H1 (cell line): ENCODE measurements around the gene MYO9B. TPM values are rescaled to one million over a fixed set of nuclear protein-coding genes. Genes with fewer than 3 reads are reported as not detected.
"Not testable (repeated sequence)": the region's sequence is repeated elsewhere in the genome, so short reads cannot be mapped to it uniquely, and the experiment has no call there.

Source experiments
- CTCF ChIA-PET: fragments of 300-600 bp; sonication (Branson Sonifier 250); formaldehyde crosslinking; loops from one replicate; lab custom pipeline; 2021; ENCODE audit not compliant: partially characterized antibody; lab: Charles Lee
- POLR2A ChIA-PET: fragments of 300-600 bp; sonication (Branson Sonifier 250); formaldehyde crosslinking; loops from one replicate; lab custom pipeline; 2021; ENCODE audit warnings: inconsistent platforms; ENCODE audit not compliant: partially characterized antibody; lab: Charles Lee
- DNase-seq, 2 experiments: peaks; one replicate each; pipeline versions ENCODE4 v3.0.0 to v3.0.0-alpha.2; 2010 to 2022; ENCODE audit warnings: low spot score in 2 of 2, low read depth in 1 of 2, mixed read lengths in 1 of 2
- FAIRE-seq: peaks from 2 replicates; lab custom pipeline; 2011; peaks lifted over from hg19 to GRCh38; lab: Jason Lieb, UNC
- H2AFZ ChIP-seq: 2 replicates; pipeline ENCODE4 v1.8.1; 2012; ENCODE audit warnings: low read length, inconsistent platforms
- H2AK5ac ChIP-seq: 2 replicates; pipeline ENCODE4 v1.6.1; 2013; ENCODE audit warnings: low read depth, low read length
- H2BK120ac ChIP-seq: replicated peaks from 2 replicates; pipeline ENCODE3; 2013; ENCODE audit warnings: low read depth, low read length, inconsistent platforms
- H2BK12ac ChIP-seq: 2 replicates; pipeline ENCODE4 v1.6.1; 2013; ENCODE audit warnings: low read depth, low read length
- H2BK15ac ChIP-seq: 2 replicates; pipeline ENCODE4 v1.6.1; 2013; ENCODE audit warnings: low read length
- H2BK20ac ChIP-seq: 2 replicates; pipeline ENCODE4 v1.6.1; 2013; ENCODE audit warnings: low read length
- H2BK5ac ChIP-seq: 2 replicates; pipeline ENCODE4 v1.6.1; 2013; ENCODE audit warnings: low read depth, low read length
- H3K14ac ChIP-seq: 2 replicates; pipeline ENCODE4 v1.6.1; 2013; ENCODE audit warnings: inconsistent platforms; ENCODE audit not compliant: insufficient read length
- H3K18ac ChIP-seq: 2 replicates; pipeline ENCODE4 v1.6.1; 2013; ENCODE audit warnings: low read length; ENCODE audit errors: extremely low read depth
- H3K23ac ChIP-seq: 2 replicates; pipeline ENCODE4 v1.6.1; 2013; ENCODE audit warnings: inconsistent platforms; ENCODE audit not compliant: insufficient read length
- H3K23me2 ChIP-seq: 2 replicates; pipeline ENCODE4 v1.6.1; 2013; ENCODE audit warnings: low read depth, low read length
- H3K27ac ChIP-seq: 2 replicates; pipeline ENCODE4 v1.6.1; 2011; ENCODE audit warnings: low read depth, low read length, inconsistent platforms
- H3K27me3 ChIP-seq, 4 experiments: replicated peaks in 1 of 4; 1 replicate in 1 of 4; 2 replicates in 3 of 4; pipeline versions ENCODE4 v1.6.1 to v1.8.1; 2011 to 2013; ENCODE audit warnings: low read length in 3 of 4, mild to moderate bottlenecking in 3 of 4, inconsistent platforms in 2 of 4, mixed read lengths in 2 of 4, moderate library complexity in 1 of 4; ENCODE audit not compliant: control insufficient read depth in 3 of 4, insufficient read depth in 3 of 4; ENCODE audit errors: extremely low read depth in 1 of 4
- H3K36me3 ChIP-seq, 4 experiments: 2 replicates each; pipeline versions ENCODE4 v1.6.1 to v1.8.1; 2011 to 2013; ENCODE audit warnings: mild to moderate bottlenecking in 4 of 4, low read length in 3 of 4, moderate library complexity in 2 of 4, control low read depth in 1 of 4, inconsistent platforms in 1 of 4; ENCODE audit not compliant: insufficient read depth in 4 of 4, control insufficient read depth in 2 of 4
- H3K4ac ChIP-seq: replicated peaks from 2 replicates; pipeline ENCODE3; 2013; ENCODE audit warnings: low read length, low read depth, mixed read lengths, inconsistent platforms; ENCODE audit not compliant: insufficient read length
- H3K4me1 ChIP-seq, 4 experiments: replicated peaks in 1 of 4; 1 replicate in 1 of 4; 2 replicates in 3 of 4; pipeline versions ENCODE4 v1.6.1 to v1.8.1; 2011 to 2013; ENCODE audit warnings: low read length in 3 of 4, inconsistent platforms in 2 of 4, mixed read lengths in 1 of 4; ENCODE audit not compliant: insufficient read depth in 4 of 4, control insufficient read depth in 3 of 4
- H3K4me2 ChIP-seq, 2 experiments: 2 replicates each; pipeline versions ENCODE4 v1.6.1 to v1.8.1; 2011 to 2013; ENCODE audit warnings: low read depth in 2 of 2, low read length in 2 of 2, control low read depth in 1 of 2, inconsistent platforms in 1 of 2, mild to moderate bottlenecking in 1 of 2; ENCODE audit not compliant: insufficient read depth in 1 of 2
- H3K4me3 ChIP-seq, 4 experiments: fragments of 200-600, 300-600 bp in 1 of 4; sonication (generic), shearing (Covaris generic), sonication (Bioruptor Twin) in 1 of 4; 2 replicates each; pipeline versions ENCODE4 v1.5.1 to v1.8.1; 2011 to 2016; ENCODE audit warnings: low read length in 4 of 4, low read depth in 3 of 4, control low read depth in 2 of 4, inconsistent platforms in 2 of 4, mild to moderate bottlenecking in 2 of 4, mixed read lengths in 1 of 4, moderate library complexity in 1 of 4; ENCODE audit not compliant: insufficient read depth in 2 of 4; ENCODE audit errors: extremely low read depth in 1 of 4
- H3K56ac ChIP-seq: replicated peaks from 2 replicates; pipeline ENCODE3; 2013; ENCODE audit warnings: low read depth, mild to moderate bottlenecking, mixed read lengths, low read length, inconsistent platforms; ENCODE audit not compliant: insufficient read length
- H3K79me1 ChIP-seq: 2 replicates; pipeline ENCODE4 v1.6.1; 2013; ENCODE audit warnings: low read depth, low read length, control low read depth
- H3K79me2 ChIP-seq, 2 experiments: 2 replicates each; pipeline versions ENCODE4 v1.6.1 to v1.8.1; 2012 to 2013; ENCODE audit warnings: low read length in 2 of 2, mild to moderate bottlenecking in 2 of 2, inconsistent platforms in 1 of 2; ENCODE audit not compliant: insufficient read depth in 2 of 2, control insufficient read depth in 1 of 2
- H3K9ac ChIP-seq, 4 experiments: replicated peaks in 1 of 4; 1 replicate in 1 of 4; 2 replicates in 3 of 4; pipeline versions ENCODE4 v1.6.1 to v1.8.1; 2011 to 2013; ENCODE audit warnings: low read depth in 3 of 4, low read length in 3 of 4, control low read depth in 2 of 4, mild to moderate bottlenecking in 2 of 4, moderate library complexity in 2 of 4, inconsistent platforms in 1 of 4; ENCODE audit errors: extremely low read depth in 1 of 4
- H3K9me3 ChIP-seq, 2 experiments: 2 replicates each; pipeline versions ENCODE4 v1.6.1 to v1.8.1; 2012 to 2013; ENCODE audit warnings: mild to moderate bottlenecking in 2 of 2, moderate library complexity in 2 of 2, control low read depth in 1 of 2, inconsistent platforms in 1 of 2, low read depth in 1 of 2, low read length in 1 of 2, mixed read lengths in 1 of 2; ENCODE audit not compliant: insufficient read depth in 2 of 2
- H4K20me1 ChIP-seq, 2 experiments: replicated peaks in 1 of 2; 2 replicates each; pipeline versions ENCODE3 to v1.8.1; 2011 to 2013; ENCODE audit warnings: inconsistent platforms in 2 of 2, low read length in 2 of 2, mild to moderate bottlenecking in 1 of 2; ENCODE audit not compliant: insufficient read depth in 2 of 2, control insufficient read depth in 1 of 2
- H4K5ac ChIP-seq: 2 replicates; pipeline ENCODE4 v1.6.1; 2013; ENCODE audit warnings: low read length, low read depth, mixed read lengths, inconsistent platforms; ENCODE audit not compliant: insufficient read length
- H4K8ac ChIP-seq: 2 replicates; pipeline ENCODE4 v1.8.0; 2013; ENCODE audit warnings: mild to moderate bottlenecking, moderate library complexity, low read length, inconsistent platforms; ENCODE audit not compliant: insufficient read depth; ENCODE audit errors: extremely low read depth
- H4K91ac ChIP-seq: replicated peaks from 2 replicates; pipeline ENCODE3; 2013; ENCODE audit warnings: low read length, mixed read lengths, inconsistent platforms; ENCODE audit not compliant: insufficient read length
- WGBS, 2 experiments: shearing (Covaris generic) in 1 of 2; methylation state at CpG; one replicate each; pipeline versions ENCODE4 v1.1.6 to v1.1.7; 2013 to 2015; ENCODE audit warnings: low lambda C conversion rate in 2 of 2, mixed read lengths in 2 of 2, inconsistent platforms in 1 of 2, low coverage in 1 of 2, missing lambda C conversion rate in 1 of 2; ENCODE audit not compliant: insufficient replicate concordance in 2 of 2, insufficient coverage in 1 of 2, insufficient read length in 1 of 2; ENCODE audit errors: extremely low coverage in 1 of 2, missing lambda C conversion rate in 1 of 2; 5-methylcytosine and 5-hydroxymethylcytosine counted together
- polyA plus RNA-seq, 7 experiments: library from polyadenylated mRNA; depleted of rRNA in 3 of 7; stranded (reverse) in 5 of 7; unstranded in 2 of 7; fragments of >200 nt in 5 of 7; fragments of 200-250 nt in 2 of 7; gene quantifications; 1 replicate in 5 of 7; 2 replicates in 1 of 7; 4 replicates in 1 of 7; pipeline versions ENCODE4 v1.2.1 to v1.2.3, GENCODE V29; 2011 to 2013; ENCODE audit warnings: missing spikeins in 2 of 7, mixed read lengths in 2 of 7
- total RNA-seq: library from RNA; stranded (reverse); fragmentation: NEBNext Ultra II Directional; extraction: Animal tissue kit (Norgen Biotek cat#: 25700); gene quantifications from 2 replicates; pipeline ENCODE4 v1.2.1, GENCODE V29; 2021

Gene MYO9B
- total and polyA plus RNA-seq, 2 of the 8 experiments (the other 6 are each of a cell fraction or from before 2014, with no cell fraction given), result 27.6 to 77.1 TPM

- H3K4ac ChIP-seq, H2BK120ac ChIP-seq, H3K27me3 ChIP-seq, H3K9ac ChIP-seq, H4K8ac ChIP-seq, H3K14ac ChIP-seq, H3K4me1 ChIP-seq, H2BK12ac ChIP-seq, POLR2A ChIA-PET, H2BK5ac ChIP-seq, H2BK15ac ChIP-seq, H2AK5ac ChIP-seq, H4K91ac ChIP-seq, H4K5ac ChIP-seq, FAIRE-seq, H3K27ac ChIP-seq, H3K18ac ChIP-seq, H3K23ac ChIP-seq, DNase-seq, H2AFZ ChIP-seq, H3K79me2 ChIP-seq, H3K56ac ChIP-seq, H3K79me1 ChIP-seq, H2BK20ac ChIP-seq, H3K4me3 ChIP-seq, H3K4me2 ChIP-seq, H3K23me2 ChIP-seq, H3K9me3 ChIP-seq: not testable (repeated sequence)
- CTCF ChIA-PET, result interaction anchor here (1.6 to 1.9 kb wide), 2 partner anchors 15 to 41 kb away, joined by 3 to 8 read pairs; no protein-coding TSS in a partner anchor
- WGBS, 2 experiments, result 94% methylated on average over 4 of the region's 4 CpGs; no CpG with 5 or more reads in 1 of the 2 experiments
- H4K20me1 ChIP-seq, result peaks cover 2 to 11% of the 10 kb centered on the region in 2 experiments
- peaks cover 3 to 12% (median 6%) of the 10 kb centered on the region in 4 experiments; a peak in 7 of 8 replicates for H3K36me3 ChIP-seq
These were observed 31.4 kb downstream of the MYO9B start for GRCh38 chr19:17106964-17107363.
